ENCODE measurements around the gene HTR5A. TPM values are rescaled to one million over a fixed set of nuclear protein-coding genes. Genes with fewer than 3 reads are reported as not detected.

The HTR5A gene
- total and polyA plus RNA-seq, 2 of the 13 experiments (the other 11 are each of a cell fraction or from before 2014, with no cell fraction given) = not detected

- peak; percentile 99 for TF ChIP-seq ZNF34 (CRISPR knock-in tag; IDR thresholded peaks at IDR 0.05; ENCODE audit: borderline replicate concordance)
- TF ChIP-seq ZNF331 (CRISPR knock-in tag; IDR thresholded peaks at IDR 0.05) = peak; percentile 100
- TF ChIP-seq, protein P1, sequence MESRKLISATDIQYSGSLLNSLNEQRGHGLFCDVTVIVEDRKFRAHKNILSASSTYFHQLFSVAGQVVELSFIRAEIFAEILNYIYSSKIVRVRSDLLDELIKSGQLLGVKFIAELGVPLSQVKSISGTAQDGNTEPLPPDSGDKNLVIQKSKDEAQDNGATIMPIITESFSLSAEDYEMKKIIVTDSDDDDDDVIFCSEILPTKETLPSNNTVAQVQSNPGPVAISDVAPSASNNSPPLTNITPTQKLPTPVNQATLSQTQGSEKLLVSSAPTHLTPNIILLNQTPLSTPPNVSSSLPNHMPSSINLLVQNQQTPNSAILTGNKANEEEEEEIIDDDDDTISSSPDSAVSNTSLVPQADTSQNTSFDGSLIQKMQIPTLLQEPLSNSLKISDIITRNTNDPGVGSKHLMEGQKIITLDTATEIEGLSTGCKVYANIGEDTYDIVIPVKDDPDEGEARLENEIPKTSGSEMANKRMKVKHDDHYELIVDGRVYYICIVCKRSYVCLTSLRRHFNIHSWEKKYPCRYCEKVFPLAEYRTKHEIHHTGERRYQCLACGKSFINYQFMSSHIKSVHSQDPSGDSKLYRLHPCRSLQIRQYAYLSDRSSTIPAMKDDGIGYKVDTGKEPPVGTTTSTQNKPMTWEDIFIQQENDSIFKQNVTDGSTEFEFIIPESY (CRISPR knock-in tag; IDR thresholded peaks at IDR 0.05) = peak; percentile 93
- TF ChIP-seq, protein P2, sequence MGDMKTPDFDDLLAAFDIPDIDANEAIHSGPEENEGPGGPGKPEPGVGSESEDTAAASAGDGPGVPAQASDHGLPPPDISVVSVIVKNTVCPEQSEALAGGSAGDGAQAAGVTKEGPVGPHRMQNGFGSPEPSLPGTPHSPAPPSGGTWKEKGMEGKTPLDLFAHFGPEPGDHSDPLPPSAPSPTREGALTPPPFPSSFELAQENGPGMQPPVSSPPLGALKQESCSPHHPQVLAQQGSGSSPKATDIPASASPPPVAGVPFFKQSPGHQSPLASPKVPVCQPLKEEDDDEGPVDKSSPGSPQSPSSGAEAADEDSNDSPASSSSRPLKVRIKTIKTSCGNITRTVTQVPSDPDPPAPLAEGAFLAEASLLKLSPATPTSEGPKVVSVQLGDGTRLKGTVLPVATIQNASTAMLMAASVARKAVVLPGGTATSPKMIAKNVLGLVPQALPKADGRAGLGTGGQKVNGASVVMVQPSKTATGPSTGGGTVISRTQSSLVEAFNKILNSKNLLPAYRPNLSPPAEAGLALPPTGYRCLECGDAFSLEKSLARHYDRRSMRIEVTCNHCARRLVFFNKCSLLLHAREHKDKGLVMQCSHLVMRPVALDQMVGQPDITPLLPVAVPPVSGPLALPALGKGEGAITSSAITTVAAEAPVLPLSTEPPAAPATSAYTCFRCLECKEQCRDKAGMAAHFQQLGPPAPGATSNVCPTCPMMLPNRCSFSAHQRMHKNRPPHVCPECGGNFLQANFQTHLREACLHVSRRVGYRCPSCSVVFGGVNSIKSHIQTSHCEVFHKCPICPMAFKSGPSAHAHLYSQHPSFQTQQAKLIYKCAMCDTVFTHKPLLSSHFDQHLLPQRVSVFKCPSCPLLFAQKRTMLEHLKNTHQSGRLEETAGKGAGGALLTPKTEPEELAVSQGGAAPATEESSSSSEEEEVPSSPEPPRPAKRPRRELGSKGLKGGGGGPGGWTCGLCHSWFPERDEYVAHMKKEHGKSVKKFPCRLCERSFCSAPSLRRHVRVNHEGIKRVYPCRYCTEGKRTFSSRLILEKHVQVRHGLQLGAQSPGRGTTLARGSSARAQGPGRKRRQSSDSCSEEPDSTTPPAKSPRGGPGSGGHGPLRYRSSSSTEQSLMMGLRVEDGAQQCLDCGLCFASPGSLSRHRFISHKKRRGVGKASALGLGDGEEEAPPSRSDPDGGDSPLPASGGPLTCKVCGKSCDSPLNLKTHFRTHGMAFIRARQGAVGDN (CRISPR knock-in tag; IDR thresholded peaks at IDR 0.05) = peak; percentile 91
- peak; percentile 99 for TF ChIP-seq ZNF850 (CRISPR knock-in tag; conservative IDR thresholded peaks at IDR 0.05)
- TF ChIP-seq, protein P3, sequence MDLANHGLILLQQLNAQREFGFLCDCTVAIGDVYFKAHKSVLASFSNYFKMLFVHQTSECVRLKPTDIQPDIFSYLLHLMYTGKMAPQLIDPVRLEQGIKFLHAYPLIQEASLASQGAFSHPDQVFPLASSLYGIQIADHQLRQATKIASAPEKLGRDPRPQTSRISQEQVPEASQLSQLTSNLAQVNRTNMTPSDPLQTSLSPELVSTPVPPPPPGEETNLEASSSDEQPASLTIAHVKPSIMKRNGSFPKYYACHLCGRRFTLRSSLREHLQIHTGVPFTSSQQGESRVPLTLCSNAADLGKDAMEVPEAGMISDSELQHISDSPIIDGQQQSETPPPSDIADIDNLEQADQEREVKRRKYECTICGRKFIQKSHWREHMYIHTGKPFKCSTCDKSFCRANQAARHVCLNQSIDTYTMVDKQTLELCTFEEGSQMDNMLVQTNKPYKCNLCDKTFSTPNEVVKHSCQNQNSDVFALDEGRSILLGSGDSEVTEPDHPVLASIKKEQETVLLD (CRISPR knock-in tag; IDR thresholded peaks at IDR 0.05; ENCODE audit: low read depth) = peak; percentile 99
- TF ChIP-seq KLF6 (CRISPR knock-in tag; IDR thresholded peaks at IDR 0.05) = peak; percentile 100
- peak; percentile 99 for TF ChIP-seq MEF2D (CRISPR knock-in tag; IDR thresholded peaks at IDR 0.05)
- TF ChIP-seq HOMEZ (CRISPR knock-in tag; IDR thresholded peaks at IDR 0.05; ENCODE audit: low read depth) = peak; percentile 98
- peak; percentile 100 for TF ChIP-seq MEIS1 (CRISPR knock-in tag; IDR thresholded peaks at IDR 0.05; ENCODE audit: borderline replicate concordance)
- TF ChIP-seq, protein P4, sequence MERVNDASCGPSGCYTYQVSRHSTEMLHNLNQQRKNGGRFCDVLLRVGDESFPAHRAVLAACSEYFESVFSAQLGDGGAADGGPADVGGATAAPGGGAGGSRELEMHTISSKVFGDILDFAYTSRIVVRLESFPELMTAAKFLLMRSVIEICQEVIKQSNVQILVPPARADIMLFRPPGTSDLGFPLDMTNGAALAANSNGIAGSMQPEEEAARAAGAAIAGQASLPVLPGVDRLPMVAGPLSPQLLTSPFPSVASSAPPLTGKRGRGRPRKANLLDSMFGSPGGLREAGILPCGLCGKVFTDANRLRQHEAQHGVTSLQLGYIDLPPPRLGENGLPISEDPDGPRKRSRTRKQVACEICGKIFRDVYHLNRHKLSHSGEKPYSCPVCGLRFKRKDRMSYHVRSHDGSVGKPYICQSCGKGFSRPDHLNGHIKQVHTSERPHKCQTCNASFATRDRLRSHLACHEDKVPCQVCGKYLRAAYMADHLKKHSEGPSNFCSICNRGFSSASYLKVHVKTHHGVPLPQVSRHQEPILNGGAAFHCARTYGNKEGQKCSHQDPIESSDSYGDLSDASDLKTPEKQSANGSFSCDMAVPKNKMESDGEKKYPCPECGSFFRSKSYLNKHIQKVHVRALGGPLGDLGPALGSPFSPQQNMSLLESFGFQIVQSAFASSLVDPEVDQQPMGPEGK (CRISPR knock-in tag; IDR thresholded peaks at IDR 0.05) = peak; percentile 98
- TF ChIP-seq CENPX (CRISPR knock-in tag; IDR thresholded peaks at IDR 0.05) = peak; percentile 87; the same call in 1 of the 2 replicates
- TF ChIP-seq ZNF800 (CRISPR knock-in tag; IDR thresholded peaks at IDR 0.05) = peak; percentile 100
Observed at GRCh38 chr7:155069992-155070751, at the start of gene HTR5A (continued).
